Trophoblast cell (in vitro differentiated cells and primary cell): ENCODE results near the gene LCE3A.
A peak's percentile ranks its signal among the peaks of the same experiment; 100 is the strongest.
"Not testable (repeated sequence)": the region's sequence is repeated elsewhere in the genome, so short reads cannot be mapped to it uniquely, and the experiment has no call there.

Source experiments
- DNase-seq, 2 donors: peaks; one replicate each; pipeline ENCODE4 v3.0.0-alpha.2; 2016
- H2AFZ ChIP-seq: 2 replicates; pipeline ENCODE4 v1.6.1; 2013; ENCODE audit warnings: low read length, moderate library complexity, mild to moderate bottlenecking; ENCODE audit not compliant: insufficient read depth, poor library complexity
- H2AK5ac ChIP-seq: 2 replicates; pipeline ENCODE4 v1.6.1; 2013; ENCODE audit warnings: mild to moderate bottlenecking, low read length
- H2BK120ac ChIP-seq: 2 replicates; pipeline ENCODE4 v1.6.1; 2013; ENCODE audit warnings: low read length, mild to moderate bottlenecking, moderate library complexity; ENCODE audit not compliant: insufficient read depth, poor library complexity
- H2BK12ac ChIP-seq: 2 replicates; pipeline ENCODE4 v1.6.1; 2013; ENCODE audit warnings: mild to moderate bottlenecking, low read length, moderate library complexity
- H2BK5ac ChIP-seq: 2 replicates; pipeline ENCODE4 v1.6.1; 2013; ENCODE audit warnings: low read length, low read depth, moderate library complexity, mild to moderate bottlenecking; ENCODE audit not compliant: poor library complexity
- H3K14ac ChIP-seq: 2 replicates; pipeline ENCODE4 v1.6.1; 2013; ENCODE audit warnings: mild to moderate bottlenecking, low read length
- H3K18ac ChIP-seq: 2 replicates; pipeline ENCODE4 v1.6.1; 2013; ENCODE audit warnings: mild to moderate bottlenecking, low read length
- H3K23ac ChIP-seq: 2 replicates; pipeline ENCODE4 v1.6.1; 2013; ENCODE audit warnings: low read length
- H3K27ac ChIP-seq: 2 replicates; pipeline ENCODE4 v1.5.1; 2013; ENCODE audit warnings: low read depth, mild to moderate bottlenecking, inconsistent platforms, low read length, moderate library complexity
- H3K27me3 ChIP-seq: 2 replicates; pipeline ENCODE4 v1.6.1; 2013; ENCODE audit warnings: inconsistent platforms, mild to moderate bottlenecking, low read length, moderate library complexity; ENCODE audit not compliant: insufficient read depth
- H3K36me3 ChIP-seq, 2 experiments: 1 replicate in 1 of 2; 2 replicates in 1 of 2; pipeline ENCODE4 v1.6.1; 2013; ENCODE audit warnings: low read length in 2 of 2, mild to moderate bottlenecking in 2 of 2, moderate library complexity in 1 of 2; ENCODE audit not compliant: insufficient read depth in 2 of 2, control insufficient read depth in 1 of 2
- H3K4ac ChIP-seq: 2 replicates; pipeline ENCODE4 v1.6.1; 2013; ENCODE audit warnings: low read depth, mild to moderate bottlenecking, low read length, moderate library complexity
- H3K4me1 ChIP-seq, 2 experiments: 1 replicate in 1 of 2; 2 replicates in 1 of 2; pipeline ENCODE4 v1.6.1; 2013; ENCODE audit warnings: low read length in 2 of 2, mild to moderate bottlenecking in 2 of 2, moderate library complexity in 1 of 2; ENCODE audit not compliant: insufficient read depth in 2 of 2, control insufficient read depth in 1 of 2
- H3K4me2 ChIP-seq: 2 replicates; pipeline ENCODE4 v1.6.1; 2013; ENCODE audit warnings: inconsistent platforms, mild to moderate bottlenecking, low read length, moderate library complexity
- H3K4me3 ChIP-seq: 2 replicates; pipeline ENCODE4 v1.5.1; 2013; ENCODE audit warnings: mild to moderate bottlenecking, low read depth, low read length, inconsistent platforms
- H3K79me1 ChIP-seq: one replicate; pipeline ENCODE4 v1.6.1; 2013; ENCODE audit warnings: low read length
- H3K79me2 ChIP-seq: 2 replicates; pipeline ENCODE4 v1.6.1; 2013; ENCODE audit warnings: low read length, mild to moderate bottlenecking; ENCODE audit not compliant: control insufficient read depth, insufficient read depth, poor library complexity
- H3K9ac ChIP-seq: 2 replicates; pipeline ENCODE4 v1.6.1; 2013; ENCODE audit warnings: mild to moderate bottlenecking, low read length
- H3K9me3 ChIP-seq: 2 replicates; pipeline ENCODE4 v1.6.1; 2013; ENCODE audit warnings: low read depth, mild to moderate bottlenecking, control low read depth, inconsistent platforms, low read length; ENCODE audit not compliant: insufficient read depth
- H4K12ac ChIP-seq: 2 replicates; pipeline ENCODE4 v1.6.1; 2013; ENCODE audit warnings: low read depth, mild to moderate bottlenecking, low read length, moderate library complexity
- H4K8ac ChIP-seq: 2 replicates; pipeline ENCODE4 v1.6.1; 2013; ENCODE audit warnings: low read depth, mild to moderate bottlenecking, low read length, moderate library complexity
- H4K91ac ChIP-seq: one replicate; pipeline ENCODE4 v1.6.1; 2013; ENCODE audit warnings: low read depth, mild to moderate bottlenecking, low read length, moderate library complexity
- WGBS: extraction: QIAGEN DNeasy Blood & Tissue Kit; methylation state at CpG from one replicate; pipeline ENCODE4 v1.1.7; 2013; ENCODE audit warnings: missing lambda C conversion rate; ENCODE audit not compliant: insufficient read length, insufficient coverage; ENCODE audit errors: extremely low coverage; 5-methylcytosine and 5-hydroxymethylcytosine counted together

LCE3A gene

DNA sequence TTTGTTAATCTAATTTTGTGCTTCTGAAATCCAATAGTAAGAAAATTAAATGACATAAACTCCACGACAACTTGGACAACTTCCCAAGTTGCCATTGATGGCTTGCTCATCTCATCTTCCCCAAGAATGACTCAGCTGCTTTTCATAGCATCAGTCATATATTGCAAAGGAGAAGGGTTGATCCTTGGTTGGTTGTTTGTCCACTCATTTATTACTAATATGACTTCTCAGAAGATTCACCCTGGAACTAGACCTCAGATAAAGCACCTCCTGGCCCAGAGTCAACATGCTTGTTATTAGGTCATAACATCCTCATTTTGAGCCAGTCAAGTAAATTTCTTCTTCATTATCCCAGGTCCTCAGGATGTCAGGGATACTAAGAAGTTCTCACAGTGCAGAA, 40.3 kb downstream of the LCE3A start:
- Histone ChIP-seq H3K79me2 (no peaks in the 10 kb centered on the region), H4K8ac (no peak overlapping the region), H3K9ac (no peak overlapping the region), H2BK120ac (no peak overlapping the region), H3K4me1 (no peaks in the 10 kb centered on the region), H3K9me3 (peaks cover 12% of the 10 kb centered on the region), H3K23ac (no peak overlapping the region), H2BK5ac (no peak overlapping the region), H3K79me1 (no peaks in the 10 kb centered on the region), H3K27ac (no peak overlapping the region), H2AK5ac (no peak overlapping the region), H3K14ac (no peak overlapping the region), H3K4me3 (no peak overlapping the region), H2BK12ac (no peak overlapping the region), H3K27me3 (no peaks in the 10 kb centered on the region), H3K4ac (no peak overlapping the region), H3K36me3 (no peaks in the 10 kb centered on the region), H4K91ac (no peak overlapping the region), H4K12ac (no peak overlapping the region), H3K18ac (no peak overlapping the region), H3K4me2 (no peak overlapping the region), H2AFZ (no peak overlapping the region)
- DNase-seq = no peak
- WGBS = no CpG with 5 or more reads among the region's 1 CpG

DNA sequence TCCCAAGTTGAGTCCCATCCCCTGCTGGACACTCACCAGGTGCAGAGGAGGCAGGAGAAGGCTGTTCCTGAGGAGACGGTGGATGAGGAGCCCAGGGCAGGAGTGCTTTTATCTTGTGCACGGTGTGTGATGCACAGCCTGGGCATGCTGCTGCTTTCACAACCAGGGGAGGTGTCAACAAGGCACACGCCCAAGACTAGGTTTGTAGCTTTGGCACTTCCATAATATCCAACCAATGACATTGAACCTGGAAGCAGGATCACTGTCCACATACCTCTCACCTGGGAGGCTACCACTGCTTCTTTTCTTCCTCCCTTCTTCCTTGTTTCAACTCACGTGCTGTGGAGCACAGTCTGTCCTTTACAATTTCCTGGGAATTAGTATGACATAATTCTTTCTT, 42.5 kb downstream of the LCE3A start, which contains the start of gene LCE3D:
LCE3D (minus strand) TSS at position 84 of the 400 bp plus-strand sequence. CDS start 580 bp downstream, outside the sequence.
- Histone ChIP-seq H3K4ac (no peak within 1 kb of the TSS), H3K14ac (no peak within 1 kb of the TSS)
- WGBS = no CpG with 5 or more reads among the region's 4 CpGs

DNA sequence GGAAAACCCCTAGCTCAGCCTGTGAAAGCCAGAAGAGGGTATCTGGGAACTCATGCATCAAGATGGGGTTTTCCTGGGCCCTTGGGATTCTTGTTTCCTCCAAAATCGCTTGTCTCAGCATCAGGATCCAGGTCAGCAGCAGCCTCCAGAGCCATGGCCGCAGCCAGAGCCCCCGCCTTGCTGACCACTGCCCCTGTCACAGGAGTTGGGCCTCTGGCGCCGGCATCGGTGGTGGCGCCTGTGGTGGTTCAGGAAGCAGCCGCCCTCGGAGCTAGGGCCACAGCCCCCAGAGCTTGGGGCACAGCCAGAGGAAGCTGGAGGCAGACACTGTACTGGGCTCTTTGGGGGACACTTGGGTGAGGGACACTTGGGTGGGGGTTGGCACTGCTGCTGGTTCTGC, 43.4 kb downstream of the LCE3A start:
- H2AFZ ChIP-seq, H2BK5ac ChIP-seq, H4K91ac ChIP-seq, H4K12ac ChIP-seq, H3K27me3 ChIP-seq, H2BK12ac ChIP-seq, H3K4me3 ChIP-seq, H2AK5ac ChIP-seq, H3K27ac ChIP-seq, H3K79me2 ChIP-seq, H3K79me1 ChIP-seq, H3K36me3 ChIP-seq, H3K9ac ChIP-seq, DNase-seq, H3K23ac ChIP-seq, H3K4me1 ChIP-seq, H4K8ac ChIP-seq, H3K4me2 ChIP-seq, H2BK120ac ChIP-seq, H3K18ac ChIP-seq, H3K4ac ChIP-seq, H3K14ac ChIP-seq: not testable (repeated sequence)
- H3K9me3 ChIP-seq = peaks cover 12% of the 10 kb centered on the region
- WGBS = no CpG with 5 or more reads among the region's 9 CpGs

More for the DNA sequence above, 42.5 kb downstream of the LCE3A start, which contains the start of gene LCE3D:
- Histone ChIP-seq H3K79me1 (no peaks in the 10 kb centered on the region), H3K23ac (no peak within 1 kb of the TSS), H3K27ac (no peak within 1 kb of the TSS), H2BK120ac (no peak within 1 kb of the TSS), H3K4me1 (no peaks in the 10 kb centered on the region), H3K4me3 (no peak within 1 kb of the TSS), H4K8ac (no peak within 1 kb of the TSS), H2AFZ (no peak within 1 kb of the TSS), H2AK5ac (no peak within 1 kb of the TSS), H3K79me2 (no peaks in the 10 kb centered on the region), H3K36me3 (no peaks in the 10 kb centered on the region), H3K18ac (no peak within 1 kb of the TSS), H3K4me2 (no peak within 1 kb of the TSS), H3K27me3 (no peaks in the 10 kb centered on the region), H4K12ac (no peak within 1 kb of the TSS), H4K91ac (no peak within 1 kb of the TSS), H3K9ac (no peak within 1 kb of the TSS), H3K9me3 (peaks cover 12% of the 10 kb centered on the region), H2BK12ac (no peak within 1 kb of the TSS), H2BK5ac (no peak within 1 kb of the TSS)
- peak; percentile 8 to 13 for DNase-seq

DNA sequence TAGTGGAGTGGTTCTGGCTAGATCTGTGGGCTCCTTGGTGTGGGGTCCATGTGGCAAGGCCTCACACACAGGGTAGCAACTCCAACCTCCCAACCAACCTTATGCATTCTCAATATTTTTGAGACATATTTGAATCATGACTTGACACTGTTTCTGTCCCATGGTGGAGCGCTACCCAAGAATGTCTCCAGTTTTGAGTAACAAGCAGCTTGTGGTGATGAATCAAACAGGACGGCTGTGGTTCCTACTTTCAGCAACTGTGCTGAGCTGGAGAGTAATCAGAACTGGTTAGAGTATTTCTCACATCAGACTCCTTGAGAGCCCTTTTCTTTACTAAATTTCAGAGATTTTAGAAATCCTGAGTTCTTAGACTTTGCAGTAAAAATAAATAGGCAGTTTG, 45.7 kb downstream of the LCE3A start:
- DNase-seq = peak in 1 of 2 donors; percentile 0
- Histone ChIP-seq H3K4ac (no peak overlapping the region), H3K9me3 (peaks cover 12% of the 10 kb centered on the region), H4K12ac (no peak overlapping the region), H2BK12ac (no peak overlapping the region), H4K8ac (no peak overlapping the region), H3K14ac (no peak overlapping the region), H3K79me1 (no peaks in the 10 kb centered on the region), H2AK5ac (no peak overlapping the region), H2BK5ac (no peak overlapping the region), H3K27ac (no peak overlapping the region), H3K9ac (no peak overlapping the region), H3K4me3 (no peak overlapping the region), H3K23ac (no peak overlapping the region), H3K4me1 (no peaks in the 10 kb centered on the region), H2BK120ac (no peak overlapping the region), H3K36me3 (no peaks in the 10 kb centered on the region), H3K27me3 (no peaks in the 10 kb centered on the region), H3K18ac (no peak overlapping the region), H2AFZ (no peak overlapping the region), H3K4me2 (no peak overlapping the region), H3K79me2 (no peaks in the 10 kb centered on the region), H4K91ac (no peak overlapping the region)
- WGBS = no CpG with 5 or more reads among the region's 2 CpGs
